Measurements from ENCODE around the gene RBBP6. TPM values are rescaled to one million over a fixed set of nuclear protein-coding genes. Genes with fewer than 3 reads are reported as not detected.
A peak's percentile ranks its signal among the peaks of the same experiment; 100 is the strongest.

RBBP6 gene
- total RNA-seq, 1 experiment from 2014 or later = 38.4 TPM

- peak overlapping the region; percentile 60; the same call in 1 of the 2 replicates for H2AFZ ChIP-seq (ENCODE audit: low read length)
- BruUV-seq (replicated peaks) = no TSS peak
- peaks cover 57% of the 10 kb centered on the region for H3K79me2 ChIP-seq (ENCODE audit: low read length)
- H3K27ac ChIP-seq (ENCODE audit: low read length) = peak overlapping the region; percentile 88
- H3F3A ChIP-seq (ENCODE audit: low read length, unreplicated experiment) = no peaks in the 10 kb centered on the region
- H3K9ac ChIP-seq (ENCODE audit: low read length) = peak overlapping the region; percentile 100
- no peaks in the 10 kb centered on the region for H3K27me3 ChIP-seq (ENCODE audit: low read length)
- DNase-seq (no peak), ATAC-seq (peak; percentile 14)
- peaks cover 51% of the 10 kb centered on the region for H4K20me1 ChIP-seq (ENCODE audit: low read length)
- TF ChIP-seq EZH2 (IDR thresholded peaks at IDR 0.05; ENCODE audit: low read length, unreplicated experiment) (no peak), CTCF (conservative IDR thresholded peaks at IDR 0.05; ENCODE audit: low read depth, low read length) (no peak), EZH2phosphoT487 (IDR thresholded peaks at IDR 0.05; ENCODE audit: borderline replicate concordance, low read length) (no peak)
- CTCF ChIA-PET = no interaction called here
- intact Hi-C loops (cut with micrococcal nuclease) = loop anchor here (1.0 to 10.0 kb wide), 2 partner anchors 14 to 505 kb away; no protein-coding TSS in a partner anchor
- H3K9me3 ChIP-seq (ENCODE audit: low read length) = no peaks in the 10 kb centered on the region
- peaks cover 35% of the 10 kb centered on the region for H3K4me1 ChIP-seq (ENCODE audit: insufficient read depth, low read length)
- H3K36me3 ChIP-seq (ENCODE audit: low read depth, low read length) = peaks cover 20% of the 10 kb centered on the region
- H3K9me2 ChIP-seq (replicated peaks; ENCODE audit: low read length) = no peaks in the 10 kb centered on the region
- peak overlapping the region; percentile 81 for H3K4me2 ChIP-seq (ENCODE audit: low read length)
- peak overlapping the region; percentile 94 for H3K4me3 ChIP-seq (ENCODE audit: low read length)
- POLR2A ChIA-PET (ENCODE audit: unreplicated experiment) = no interaction called here
Measured at GRCh38 chr16:24539850-24540601, 660 bp downstream of the RBBP6 start.

- peaks cover 56% of the 10 kb centered on the region for H4K20me1 ChIP-seq (ENCODE audit: low read length)
- ChIA-PET POLR2A (ENCODE audit: unreplicated experiment) (no interaction called here), CTCF (interaction anchor here (2.2 kb wide), 1 partner anchor 23 kb away, joined by 7 read pairs; no protein-coding TSS in a partner anchor)
- peaks cover 29% of the 10 kb centered on the region for H3K4me1 ChIP-seq (ENCODE audit: insufficient read depth, low read length)
- H3K9ac ChIP-seq (ENCODE audit: low read length) = peak overlapping the region; percentile 100
- peaks cover 64% of the 10 kb centered on the region for H3K79me2 ChIP-seq (ENCODE audit: low read length)
- H2AFZ ChIP-seq (ENCODE audit: low read length) = no peak overlapping the region
- no peaks in the 10 kb centered on the region for H3F3A ChIP-seq (ENCODE audit: low read length, unreplicated experiment)
- DNase-seq (peak; percentile 21), ATAC-seq (no peak)
- H3K4me2 ChIP-seq (ENCODE audit: low read length) = peak overlapping the region; percentile 81
- peak overlapping the region; percentile 88 for H3K27ac ChIP-seq (ENCODE audit: low read length)
- no peaks in the 10 kb centered on the region for H3K27me3 ChIP-seq (ENCODE audit: low read length)
- H3K4me3 ChIP-seq (ENCODE audit: low read length) = peak overlapping the region; percentile 94
- intact Hi-C loops (cut with micrococcal nuclease) = no loop called here
- no peaks in the 10 kb centered on the region for H3K9me2 ChIP-seq (replicated peaks; ENCODE audit: low read length)
- H3K9me3 ChIP-seq (ENCODE audit: low read length) = no peaks in the 10 kb centered on the region
- TSS peak; percentile 32 for BruUV-seq (replicated peaks)
- H3K36me3 ChIP-seq (ENCODE audit: low read depth, low read length) = peaks cover 25% of the 10 kb centered on the region
- no peak for TF ChIP-seq CTCF (conservative IDR thresholded peaks at IDR 0.05; ENCODE audit: low read depth, low read length)
- TF ChIP-seq EZH2phosphoT487 (IDR thresholded peaks at IDR 0.05; ENCODE audit: borderline replicate concordance, low read length) = no peak
- TF ChIP-seq EZH2 (IDR thresholded peaks at IDR 0.05; ENCODE audit: low read length, unreplicated experiment) = no peak
Measured at GRCh38 chr16:24540602-24541210, 1.3 kb downstream of the RBBP6 start.

All from PC-3 (cell line).